Gastroesophageal sphincter (tissue), 4 donors: ENCODE measurements around the gene ANKS1B. TPM values are rescaled to one million over a fixed set of nuclear protein-coding genes. Genes with fewer than 3 reads are reported as not detected.

Experiments
- ATAC-seq: fragments of 150-250 bp; one replicate; pipeline ENCODE4 v1.9.1; 2016; ENCODE audit warnings: mild to moderate bottlenecking, moderate library complexity
- H3K27ac ChIP-seq, 4 donors: fragments of 200-600 bp; sonication (generic) in 3 of 4; 1 replicate in 3 of 4; 2 replicates in 1 of 4; pipeline ENCODE4 v1.5.1; 2016 to 2019
- H3K27me3 ChIP-seq: fragments of 200-600 bp; sonication (generic); one replicate; pipeline ENCODE4 v1.5.1; 2019
- H3K36me3 ChIP-seq, 2 donors: fragments of 200-600 bp; sonication (generic); one replicate each; pipeline ENCODE4 v1.5.1; 2019; ENCODE audit warnings: control low read depth in 1 of 2
- H3K4me1 ChIP-seq, 3 donors: fragments of 200-600 bp; sonication (generic); 1 replicate in 2 of 3; 2 replicates in 1 of 3; pipeline ENCODE4 v1.5.1; 2016 to 2019; ENCODE audit warnings: control low read depth in 2 of 3
- H3K4me3 ChIP-seq, 2 donors: fragments of 200-600 bp; sonication (generic); one replicate each; pipeline ENCODE4 v1.5.1; 2019; ENCODE audit warnings: mild to moderate bottlenecking in 1 of 2, moderate library complexity in 1 of 2
- H3K9me3 ChIP-seq, 3 donors: fragments of 200-600 bp; sonication (generic); one replicate each; pipeline ENCODE4 v1.5.1; 2017 to 2019; ENCODE audit warnings: control low read depth in 2 of 3
- CTCF ChIP-seq, 4 experiments: fragments of 200-600 bp in 2 of 4; fragments of 450-650 bp in 2 of 4; sonication (generic) in 1 of 4; IDR thresholded peaks; one replicate each; pipeline ENCODE4 v1.5.1; 2017 to 2019; ENCODE audit warnings: antibody characterized with exemption in 4 of 4, mild to moderate bottlenecking in 2 of 4, moderate library complexity in 2 of 4
- EP300 ChIP-seq: sonication (generic); formaldehyde crosslinking; IDR thresholded peaks from one replicate; pipeline ENCODE4 v1.6.1; 2017; ENCODE audit warnings: antibody characterized with exemption, mild to moderate bottlenecking
- POLR2A ChIP-seq, 2 donors: fragments of 450-650 bp; IDR thresholded peaks; one replicate each; pipeline ENCODE4 v1.6.1; 2017; ENCODE audit warnings: antibody characterized with exemption in 2 of 2, mild to moderate bottlenecking in 2 of 2, moderate library complexity in 1 of 2
- POLR2AphosphoS5 ChIP-seq: sonication (generic); formaldehyde crosslinking; IDR thresholded peaks from one replicate; pipeline ENCODE4 v1.6.1; 2017; ENCODE audit warnings: antibody characterized with exemption
- WGBS, 2 donors: methylation state at CpG; one replicate each; pipeline ENCODE4 v1.1.5; 2018; ENCODE audit warnings: low coverage in 1 of 2; 5-methylcytosine and 5-hydroxymethylcytosine counted together
- total RNA-seq, 4 donors: library from RNA; depleted of rRNA; stranded (reverse); fragments of >200 nt; gene quantifications; one replicate each; pipeline ENCODE4 v1.1.0, GENCODE V29; 2016

Gene ANKS1B
- total RNA-seq, 4 donors from 2014 or later, result 9.9 to 31.1 (median 21.4) TPM

- peaks cover 0 to 7% (median 0%) of the 10 kb centered on the region in 3 donors for H3K4me1 ChIP-seq
- H3K27ac ChIP-seq, result no peak overlapping the region
- H3K9me3 ChIP-seq, result no peaks in the 10 kb centered on the region
- H3K27me3 ChIP-seq, result no peaks in the 10 kb centered on the region
- H3K4me3 ChIP-seq, result no peak overlapping the region
- WGBS, 2 donors, result 94 to 100% methylated on average over 5 of the region's 5 CpGs
- no peak for ATAC-seq
- TF ChIP-seq POLR2A (IDR thresholded peaks at IDR 0.05), result no peak
- TF ChIP-seq EP300, result no peak
- TF ChIP-seq POLR2AphosphoS5, result no peak
- TF ChIP-seq CTCF (IDR thresholded peaks at IDR 0.05), result no peak
- no peaks in the 10 kb centered on the region for H3K36me3 ChIP-seq
Observed at GRCh38 chr12:99870085-99870484, 114.7 kb downstream of the ANKS1B start.

- ATAC-seq, result no peak
- Histone ChIP-seq H3K4me1 (peaks cover 0 to 7% (median 0%) of the 10 kb centered on the region in 3 donors), H3K36me3 (no peaks in the 10 kb centered on the region), H3K27me3 (no peaks in the 10 kb centered on the region), H3K4me3 (no peak overlapping the region), H3K9me3 (no peaks in the 10 kb centered on the region), H3K27ac (no peak overlapping the region)
- 70 to 87% methylated on average over 3 to 4 of the region's 4 CpGs for WGBS, 2 donors
- no peak for TF ChIP-seq POLR2AphosphoS5
- no peak for TF ChIP-seq POLR2A (IDR thresholded peaks at IDR 0.05)
- TF ChIP-seq CTCF (IDR thresholded peaks at IDR 0.05), result no peak
- no peak for TF ChIP-seq EP300
Observed at GRCh38 chr12:99861731-99862130, 123.0 kb downstream of the ANKS1B start.

GRCh38 chr12:99859126-99859525 lies 125.6 kb downstream of the ANKS1B start:
- H3K27ac ChIP-seq, result no peak overlapping the region
- no peak for ATAC-seq
- H3K9me3 ChIP-seq, result no peaks in the 10 kb centered on the region
- no peaks in the 10 kb centered on the region for H3K4me1 ChIP-seq
- no peaks in the 10 kb centered on the region for H3K36me3 ChIP-seq
- no peak for TF ChIP-seq POLR2AphosphoS5
- no peak for TF ChIP-seq EP300
- TF ChIP-seq POLR2A (IDR thresholded peaks at IDR 0.05), result no peak
- no peak for TF ChIP-seq CTCF (IDR thresholded peaks at IDR 0.05)
- 80 to 91% methylated on average over 1 of the region's 1 CpG for WGBS, 2 donors
- no peak overlapping the region for H3K4me3 ChIP-seq
- no peaks in the 10 kb centered on the region for H3K27me3 ChIP-seq

- WGBS, 2 donors, result 67 to 92% methylated on average over 3 to 4 of the region's 5 CpGs
- Histone ChIP-seq H3K27me3 (no peaks in the 10 kb centered on the region), H3K9me3 (no peaks in the 10 kb centered on the region), H3K27ac (no peak overlapping the region), H3K36me3 (no peaks in the 10 kb centered on the region), H3K4me3 (no peak overlapping the region), H3K4me1 (no peaks in the 10 kb centered on the region)
- TF ChIP-seq POLR2A (IDR thresholded peaks at IDR 0.05) (no peak), POLR2AphosphoS5 (no peak), CTCF (IDR thresholded peaks at IDR 0.05) (no peak), EP300 (no peak)
- ATAC-seq, result no peak
Observed at GRCh38 chr12:99852666-99853065, 132.1 kb downstream of the ANKS1B start.

GRCh38 chr12:99847936-99848335 lies 136.8 kb downstream of the ANKS1B start:
- H3K4me3 ChIP-seq, result no peak overlapping the region

More at GRCh38 chr12:99847936-99848335, 136.8 kb downstream of the ANKS1B start:
- TF ChIP-seq CTCF (IDR thresholded peaks at IDR 0.05) (no peak), POLR2A (IDR thresholded peaks at IDR 0.05) (no peak), EP300 (no peak), POLR2AphosphoS5 (no peak)
- Histone ChIP-seq H3K36me3 (no peaks in the 10 kb centered on the region), H3K4me1 (no peaks in the 10 kb centered on the region), H3K27ac (no peak overlapping the region), H3K27me3 (no peaks in the 10 kb centered on the region), H3K9me3 (no peaks in the 10 kb centered on the region)
- no peak for ATAC-seq
